Activated CD4-positive, alpha-beta memory T cell treated with anti-CD3 and anti-CD28 coated beads for 36 hours (primary cell): Measurements from ENCODE around the gene RUNX3. TPM values are rescaled to one million over a fixed set of nuclear protein-coding genes. Genes with fewer than 3 reads are reported as not detected.

Experiments used
- CTCF ChIA-PET: fragments of 350-600 bp; sonication (Branson Sonifier 250); formaldehyde crosslinking; loops from one replicate; lab custom pipeline; 2021; ENCODE audit warnings: antibody characterized with exemption, inconsistent platforms; lab: Charles Lee
- POLR2A ChIA-PET: fragments of 350-600 bp; sonication (Branson Sonifier 250); formaldehyde crosslinking; loops from one replicate; lab custom pipeline; 2021; ENCODE audit warnings: antibody characterized with exemption; lab: Charles Lee
- DNase-seq: peaks from one replicate; pipeline ENCODE4 v3.0.0-alpha.2; 2020
- H3K27ac Mint-ChIP-seq: one replicate; pipeline ENCODE4 v1.8.0; 2021; ENCODE audit warnings: mixed read lengths
- H3K27me3 Mint-ChIP-seq: one replicate; pipeline ENCODE4 v1.8.0; 2021; ENCODE audit warnings: mixed read lengths
- H3K36me3 Mint-ChIP-seq: one replicate; pipeline ENCODE4 v1.8.0; 2021; ENCODE audit warnings: mixed read lengths
- H3K4me1 Mint-ChIP-seq: one replicate; pipeline ENCODE4 v1.8.0; 2021; ENCODE audit warnings: low read depth, mixed read lengths
- H3K4me3 Mint-ChIP-seq: one replicate; pipeline ENCODE4 v1.8.0; 2021; ENCODE audit warnings: mild to moderate bottlenecking, mixed read lengths
- H3K9me3 Mint-ChIP-seq: one replicate; pipeline ENCODE4 v1.8.0; 2021; ENCODE audit warnings: mixed read lengths
- intact Hi-C: fragments of 100-400 bp; cut with micrococcal nuclease; formaldehyde crosslinking; loops from one replicate; pipeline ENCODE4 v1.15.1; 2023
- total RNA-seq, 2 experiments: library from RNA; stranded (reverse); gene quantifications; one replicate each; pipeline ENCODE4 v1.2.3, GENCODE V29; 2021

RUNX3 gene
- total RNA-seq, 2 experiments from 2014 or later = 153 to 155 TPM

DNA sequence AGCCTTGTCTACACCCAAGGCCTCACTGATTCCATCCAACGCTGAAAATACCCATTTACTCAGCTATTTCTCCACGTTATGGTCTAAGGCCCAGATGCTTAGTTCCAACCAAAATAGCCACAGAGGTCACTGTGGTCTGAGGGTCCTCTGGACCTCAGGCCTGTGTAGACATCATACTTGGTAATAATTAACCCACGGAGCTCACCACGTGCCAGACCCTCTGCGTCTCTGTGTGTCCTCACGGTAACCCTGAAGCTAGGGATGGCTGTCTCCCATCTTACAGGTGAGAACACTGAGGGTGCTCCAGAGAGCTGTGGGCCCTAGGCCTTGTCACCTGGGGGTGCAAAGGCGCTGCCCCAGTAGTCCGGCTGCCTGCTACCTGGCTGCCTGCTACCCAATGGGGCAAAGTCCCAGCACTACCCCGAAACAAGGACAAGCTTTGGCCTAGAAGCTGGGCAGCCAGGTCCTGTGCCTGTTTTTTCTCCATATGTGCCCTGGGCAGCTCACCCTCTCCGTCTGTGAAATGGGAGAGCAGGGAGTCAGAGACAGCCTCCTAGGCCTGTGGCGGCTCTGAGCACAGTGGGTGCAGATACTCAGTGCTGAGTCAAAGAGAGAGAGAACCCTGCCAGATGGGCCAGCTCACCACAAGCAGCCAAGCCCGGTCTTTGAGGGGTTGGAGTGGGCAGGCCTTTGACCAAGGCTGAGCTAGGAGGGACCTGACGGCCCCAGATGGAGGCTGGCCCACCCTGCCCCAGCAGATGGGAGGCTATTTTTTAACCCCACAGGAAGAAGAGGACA, 17.0 kb upstream of the RUNX3 start:
- peak; percentile 43 for DNase-seq
- Mint-ChIP-seq H3K4me3 (no peak overlapping the region), H3K4me1 (peaks cover 41% of the 10 kb centered on the region), H3K36me3 (peaks cover 20% of the 10 kb centered on the region), H3K27me3 (no peaks in the 10 kb centered on the region), H3K27ac (peak overlapping the region; percentile 10), H3K9me3 (no peaks in the 10 kb centered on the region)
- ChIA-PET POLR2A (interaction anchor here (0.9 to 1.1 kb wide), 2 partner anchors 18 to 90 kb away, joined by 3 read pairs; partner anchors contain the start of gene RUNX3), CTCF (interaction anchor here (0.7 to 2.2 kb wide), 5 partner anchors 11 to 90 kb away, joined by 3 to 11 read pairs (median 4); no protein-coding TSS in a partner anchor)
- intact Hi-C loops = no loop called here

DNA sequence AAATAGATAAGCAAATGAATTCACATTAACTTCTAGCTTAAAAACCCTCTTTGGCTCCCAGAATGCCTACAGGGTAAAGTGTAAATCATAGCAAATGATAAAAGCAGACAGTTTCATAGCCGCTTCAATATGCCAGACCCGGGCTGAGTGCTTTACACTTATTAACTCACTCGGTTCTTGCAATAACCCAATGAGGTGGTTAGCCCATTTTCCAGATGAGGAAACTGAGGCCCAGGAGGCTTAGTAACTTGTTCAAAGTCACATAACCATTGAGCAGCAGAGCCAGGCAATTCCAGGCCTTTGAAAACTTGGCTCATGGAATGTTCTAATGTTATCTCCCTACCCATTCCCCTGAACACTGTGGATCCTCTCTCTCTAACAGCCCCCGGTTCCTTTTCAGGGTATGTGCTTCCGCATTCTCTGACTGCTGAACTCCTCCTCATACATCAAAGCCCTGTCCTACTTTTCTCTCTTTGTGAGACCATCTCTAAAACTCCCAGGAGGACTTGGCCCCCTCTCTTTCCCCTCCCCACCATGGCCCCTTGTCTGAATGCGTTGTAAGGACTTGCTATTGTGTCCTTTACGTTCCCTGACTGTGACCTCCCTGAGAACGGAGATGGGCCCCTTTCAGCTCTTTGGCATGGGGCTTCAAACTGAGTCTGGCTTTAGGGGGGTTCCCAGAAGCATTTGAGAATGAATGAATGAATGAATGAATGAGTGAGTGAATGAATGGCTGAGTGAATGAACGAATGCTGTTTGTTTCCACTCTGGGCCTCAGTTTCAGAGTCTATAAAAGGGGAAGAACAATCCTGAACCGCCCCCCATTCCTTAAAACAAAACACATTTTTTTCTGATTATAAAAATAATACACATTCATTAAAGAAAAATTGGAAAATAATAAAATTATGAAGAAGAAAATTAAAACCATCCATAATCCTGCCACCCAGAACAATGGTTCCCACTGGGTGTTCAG, 15.6 kb upstream of the RUNX3 start:
- intact Hi-C loops = no loop called here
- Mint-ChIP-seq H3K27ac (no peak overlapping the region), H3K27me3 (no peaks in the 10 kb centered on the region), H3K4me3 (no peak overlapping the region), H3K36me3 (peaks cover 14% of the 10 kb centered on the region), H3K9me3 (no peaks in the 10 kb centered on the region), H3K4me1 (peaks cover 29% of the 10 kb centered on the region)
- ChIA-PET CTCF (interaction anchor here (0.7 to 1.2 kb wide), 2 partner anchors 24 to 91 kb away, joined by 3 read pairs; no protein-coding TSS in a partner anchor), POLR2A (no interaction called here)
- DNase-seq = no peak

DNA sequence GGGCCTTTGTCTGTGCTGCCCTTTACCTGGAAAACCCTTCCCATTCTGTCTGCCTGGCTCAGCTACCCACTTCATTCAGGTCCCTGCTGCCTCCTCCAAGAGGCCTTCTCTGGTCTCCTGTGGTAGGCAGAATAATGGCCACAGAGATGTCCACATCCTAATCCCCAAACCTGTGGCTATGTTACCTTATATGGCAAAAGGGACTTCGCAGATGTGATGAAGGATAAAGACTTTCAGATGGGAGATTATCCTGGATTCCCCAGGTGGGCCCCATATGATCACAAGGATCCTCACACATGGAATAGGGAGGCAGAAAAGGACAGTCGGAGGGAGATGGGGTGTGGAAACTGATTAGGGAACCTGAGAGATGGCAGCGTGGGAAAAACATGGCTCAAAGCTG, 14.2 kb upstream of the RUNX3 start:
- H3K27me3 Mint-ChIP-seq = no peaks in the 10 kb centered on the region
- H3K9me3 Mint-ChIP-seq = no peaks in the 10 kb centered on the region
- no peak overlapping the region for H3K27ac Mint-ChIP-seq
- H3K4me3 Mint-ChIP-seq = no peak overlapping the region
- peaks cover 10% of the 10 kb centered on the region for H3K36me3 Mint-ChIP-seq
- CTCF ChIA-PET = interaction anchor here (1.2 kb wide), 1 partner anchor 93 kb away, joined by 3 read pairs; no protein-coding TSS in a partner anchor
- POLR2A ChIA-PET = no interaction called here
- intact Hi-C loops = no loop called here
- no peak for DNase-seq
- H3K4me1 Mint-ChIP-seq = peaks cover 22% of the 10 kb centered on the region

DNA sequence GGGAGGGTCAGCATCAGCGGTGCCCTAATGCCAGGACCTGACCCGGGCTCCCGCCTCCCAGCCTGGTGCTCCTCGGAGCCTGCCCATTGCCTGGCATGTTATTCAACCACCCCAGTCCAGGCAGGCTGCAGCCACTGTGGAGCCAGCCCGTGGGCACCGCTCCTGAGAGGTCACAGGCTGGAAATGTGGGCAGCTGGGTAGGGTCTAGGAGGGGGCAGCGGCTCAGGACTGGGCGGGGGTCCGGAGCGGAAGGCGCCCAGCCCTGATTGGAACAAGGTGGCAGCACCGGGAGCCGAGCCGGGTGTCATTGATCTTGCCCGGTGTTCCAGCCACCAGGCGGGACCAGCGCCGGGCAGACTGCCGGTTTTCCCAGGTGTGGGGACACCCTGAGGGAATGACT, 12.7 kb upstream of the RUNX3 start:
- ChIA-PET CTCF (interaction anchor here (0.9 to 3.1 kb wide), 3 partner anchors 8 to 94 kb away, joined by 3 to 17 read pairs (median 5); no protein-coding TSS in a partner anchor), POLR2A (no interaction called here)
- H3K36me3 Mint-ChIP-seq = peaks cover 14% of the 10 kb centered on the region
- peaks cover 11% of the 10 kb centered on the region for H3K4me1 Mint-ChIP-seq
- no peaks in the 10 kb centered on the region for H3K27me3 Mint-ChIP-seq
- peak overlapping the region; percentile 21 for H3K27ac Mint-ChIP-seq
- DNase-seq = no peak
- intact Hi-C loops = no loop called here
- H3K9me3 Mint-ChIP-seq = no peaks in the 10 kb centered on the region
- H3K4me3 Mint-ChIP-seq = no peak overlapping the region

DNA sequence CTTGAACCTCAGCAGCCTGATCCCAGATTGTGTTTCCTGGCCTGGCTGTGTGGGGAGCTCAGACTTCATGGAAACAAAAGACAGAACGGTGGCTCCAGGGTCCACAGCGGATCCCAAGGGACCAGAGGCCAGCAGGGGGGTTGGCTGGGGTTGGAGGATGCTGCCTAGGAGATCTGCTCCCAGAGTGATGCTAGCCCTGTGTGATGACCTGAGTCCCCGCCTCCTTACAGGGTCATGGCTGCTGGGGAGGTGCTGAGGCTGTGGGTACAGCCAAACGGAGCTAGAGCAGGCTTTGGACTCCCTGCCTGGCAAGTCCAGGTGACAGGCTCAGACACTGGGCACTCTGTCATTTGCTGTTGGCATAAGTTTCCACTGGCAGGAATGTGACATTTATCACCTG, 11.5 kb upstream of the RUNX3 start:
- intact Hi-C loops = no loop called here
- Mint-ChIP-seq H3K4me1 (peaks cover 13% of the 10 kb centered on the region), H3K9me3 (no peaks in the 10 kb centered on the region), H3K27ac (no peak overlapping the region), H3K36me3 (peaks cover 17% of the 10 kb centered on the region), H3K4me3 (no peak overlapping the region), H3K27me3 (no peaks in the 10 kb centered on the region)
- POLR2A ChIA-PET = no interaction called here
- no peak for DNase-seq
- CTCF ChIA-PET = interaction anchor here (2.0 to 3.1 kb wide), 2 partner anchors 9 to 95 kb away, joined by 6 to 17 read pairs; no protein-coding TSS in a partner anchor

DNA sequence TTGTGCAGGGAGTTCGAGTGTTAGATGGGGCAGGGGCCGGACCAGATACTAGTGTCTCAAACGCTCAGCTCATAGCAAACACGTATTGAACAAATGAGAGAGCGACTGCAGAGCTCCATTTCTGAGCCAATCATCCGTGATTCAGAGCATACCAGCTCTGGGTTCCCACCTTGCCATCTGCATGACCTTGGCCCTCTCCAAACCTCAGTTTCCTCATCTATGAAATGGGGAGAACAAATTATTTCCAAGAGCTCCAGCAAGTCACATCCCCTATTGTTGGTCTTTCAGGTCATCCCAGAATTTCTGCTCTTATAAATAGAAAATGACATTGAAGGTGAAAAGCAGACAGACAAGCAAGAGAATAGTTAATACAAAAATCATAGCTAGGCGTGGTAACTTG, 10.2 kb upstream of the RUNX3 start:
- Mint-ChIP-seq H3K27ac (no peak overlapping the region), H3K27me3 (no peaks in the 10 kb centered on the region), H3K36me3 (peaks cover 24% of the 10 kb centered on the region), H3K4me3 (no peak overlapping the region), H3K9me3 (no peaks in the 10 kb centered on the region), H3K4me1 (peaks cover 27% of the 10 kb centered on the region)
- POLR2A ChIA-PET = interaction anchor here (0.9 to 1.6 kb wide), 3 partner anchors 10 to 23 kb away, joined by 3 to 4 read pairs (median 3); partner anchors contain the start of gene RUNX3
- DNase-seq = no peak
- CTCF ChIA-PET = interaction anchor here (0.7 to 3.1 kb wide), 4 partner anchors 8 to 1107 kb away, joined by 3 to 17 read pairs (median 4); no protein-coding TSS in a partner anchor
- intact Hi-C loops = no loop called here

DNA sequence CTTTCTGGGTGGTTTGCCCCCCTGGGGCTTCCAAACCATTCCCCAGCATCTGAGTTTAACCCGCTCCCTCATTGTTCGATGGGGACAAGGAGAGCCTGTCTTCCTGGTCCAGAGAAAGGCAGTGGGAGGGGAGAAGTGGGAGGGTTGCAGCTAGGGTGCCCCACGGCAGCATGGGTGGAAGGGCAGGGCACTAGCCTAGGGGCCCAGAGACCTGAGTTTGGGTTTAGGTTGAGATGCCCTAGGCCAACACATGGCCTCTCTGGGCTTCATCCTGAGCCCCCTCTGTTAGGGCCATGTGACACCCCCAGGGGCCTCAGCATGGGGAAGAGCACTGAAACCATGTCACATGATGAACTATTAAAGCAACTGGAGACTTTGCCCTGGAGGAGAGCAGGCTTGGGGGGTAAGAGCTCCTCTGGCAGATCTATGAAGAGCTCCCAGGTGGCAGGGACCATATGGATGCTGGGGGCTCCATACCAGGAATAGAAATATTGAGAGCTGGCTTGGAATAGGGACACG, 9.7 kb upstream of the RUNX3 start:
- CTCF ChIA-PET = interaction anchor here (0.7 to 3.1 kb wide), 3 partner anchors 97 to 1107 kb away, joined by 3 to 17 read pairs (median 3); no protein-coding TSS in a partner anchor
- Mint-ChIP-seq H3K27me3 (no peaks in the 10 kb centered on the region), H3K36me3 (peaks cover 24% of the 10 kb centered on the region), H3K4me1 (peaks cover 32% of the 10 kb centered on the region), H3K27ac (no peak overlapping the region), H3K4me3 (no peak overlapping the region), H3K9me3 (no peaks in the 10 kb centered on the region)
- POLR2A ChIA-PET = interaction anchor here (0.9 to 1.6 kb wide), 3 partner anchors 10 to 23 kb away, joined by 3 to 4 read pairs (median 3); partner anchors contain the start of gene RUNX3
- intact Hi-C loops = no loop called here
- DNase-seq = no peak

DNA sequence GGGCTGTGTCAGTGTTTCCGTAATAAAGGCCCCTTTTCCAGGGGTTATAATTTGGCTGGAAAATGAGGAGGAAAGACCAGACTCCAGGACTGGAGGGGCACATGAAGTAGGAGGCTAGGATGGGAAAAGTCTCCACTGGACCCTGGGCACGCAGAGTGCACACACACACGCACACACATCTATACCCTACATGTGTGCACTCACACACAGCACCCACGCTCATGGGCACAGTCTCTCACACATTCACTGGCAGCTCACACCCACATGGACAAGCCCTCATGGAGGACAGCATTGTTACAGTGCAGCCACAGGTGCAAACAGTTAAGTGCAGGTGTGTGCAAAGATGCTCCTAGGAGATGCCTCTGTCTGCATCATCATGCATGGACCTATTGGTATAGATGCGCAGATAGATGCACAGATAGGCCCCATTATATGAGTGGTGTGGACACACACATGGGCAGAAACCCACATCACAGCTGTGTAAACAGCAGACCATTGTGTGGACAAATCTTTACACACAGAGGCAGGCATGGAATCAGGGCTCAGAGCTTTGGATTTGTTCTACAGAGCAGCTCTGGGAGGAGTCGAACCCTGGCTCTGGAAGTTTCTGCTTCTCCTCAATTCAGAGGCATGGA, 9.1 kb upstream of the RUNX3 start:
- Mint-ChIP-seq H3K4me1 (peaks cover 38% of the 10 kb centered on the region), H3K27me3 (no peaks in the 10 kb centered on the region), H3K36me3 (peaks cover 29% of the 10 kb centered on the region), H3K9me3 (no peaks in the 10 kb centered on the region), H3K27ac (no peak overlapping the region), H3K4me3 (no peak overlapping the region)
- CTCF ChIA-PET = interaction anchor here (1.5 kb wide), 1 partner anchor 163 kb away, joined by 3 read pairs; no protein-coding TSS in a partner anchor
- no peak for DNase-seq
- POLR2A ChIA-PET = interaction anchor here (1.6 kb wide), 1 partner anchor 9 kb away, joined by 4 read pairs; the partner anchor contains the start of gene RUNX3
- intact Hi-C loops = no loop called here

DNA sequence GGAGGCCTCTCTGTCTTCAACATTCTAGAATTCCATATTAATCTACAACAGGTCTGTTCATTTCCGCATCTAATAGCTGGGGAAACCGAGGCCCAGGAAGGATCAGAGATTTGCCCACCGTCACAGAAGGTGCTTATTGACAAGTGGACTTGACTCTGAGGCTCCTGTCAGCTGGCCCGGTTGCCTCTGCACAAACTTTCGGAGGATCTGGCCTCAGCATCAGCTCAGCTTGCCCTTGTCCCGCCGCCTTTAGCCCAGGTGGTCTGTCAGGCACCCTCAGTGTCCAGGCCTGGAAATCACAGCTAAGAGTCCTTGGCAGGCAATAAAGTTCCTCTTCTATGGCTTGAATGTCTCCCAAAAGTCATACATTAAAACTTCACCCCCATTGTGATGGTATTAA, 8.2 kb upstream of the RUNX3 start:
- peaks cover 46% of the 10 kb centered on the region for H3K4me1 Mint-ChIP-seq

DNA sequence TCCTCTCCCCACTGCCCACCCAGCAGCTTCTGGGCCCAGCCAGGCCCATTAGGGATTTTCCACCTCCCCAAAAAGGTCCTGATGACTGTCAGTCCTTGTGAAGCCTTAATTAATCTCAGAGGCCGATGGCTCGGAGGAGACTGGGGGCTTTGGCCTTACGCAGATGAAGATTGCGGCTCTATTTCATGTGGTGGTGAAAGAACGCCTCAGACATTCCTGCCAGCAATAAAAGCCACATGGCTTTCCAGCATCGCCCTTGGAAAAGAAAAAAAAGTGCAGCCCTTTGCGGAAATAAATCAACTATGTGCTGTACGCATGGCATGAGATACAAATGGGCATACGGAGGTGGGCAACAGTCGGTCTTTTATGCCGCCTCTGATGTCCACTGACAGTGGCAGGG, 6.6 kb upstream of the RUNX3 start:
- Mint-ChIP-seq H3K27ac (no peak overlapping the region), H3K9me3 (no peaks in the 10 kb centered on the region), H3K27me3 (no peaks in the 10 kb centered on the region), H3K36me3 (peaks cover 33% of the 10 kb centered on the region), H3K4me3 (no peak overlapping the region), H3K4me1 (peaks cover 58% of the 10 kb centered on the region)
- ChIA-PET CTCF (interaction anchor here (1.0 to 12.0 kb wide), 3 partner anchors 89 to 164 kb away, joined by 3 to 290 read pairs (median 4); no protein-coding TSS in a partner anchor), POLR2A (no interaction called here)
- no peak for DNase-seq
- intact Hi-C loops = no loop called here

More for the DNA sequence above, 8.2 kb upstream of the RUNX3 start:
- Mint-ChIP-seq H3K27ac (no peak overlapping the region), H3K27me3 (no peaks in the 10 kb centered on the region), H3K9me3 (no peaks in the 10 kb centered on the region), H3K4me3 (no peak overlapping the region), H3K36me3 (peaks cover 33% of the 10 kb centered on the region)
- POLR2A ChIA-PET = no interaction called here
- intact Hi-C loops = no loop called here
- no peak for DNase-seq
- CTCF ChIA-PET = interaction anchor here (1.2 kb wide), 1 partner anchor 162 kb away, joined by 3 read pairs; no protein-coding TSS in a partner anchor
